A549 (cell line): ENCODE results near the gene CGRRF1. TPM values are rescaled to one million over a fixed set of nuclear protein-coding genes. Genes with fewer than 3 reads are reported as not detected.

Experiments
- ATAC-seq, 2 experiments: fragments of 200-7000 bp in 1 of 2; fragments of >200 bp in 1 of 2; cut with Nextera tagmentation in 1 of 2; cut with Tn5 transposase in 1 of 2; 3 replicates each; pipeline versions ENCODE4 v1.8.0 to v1.9.1; 2018 to 2020; ENCODE audit warnings: mild to moderate bottlenecking in 1 of 2, moderate library complexity in 1 of 2
- CTCF ChIA-PET: fragments of 300-600 bp; sonication (Branson Sonifier 250); formaldehyde crosslinking; extraction: SDS; loops from one replicate; lab custom pipeline; 2021; ENCODE audit warnings: antibody characterized with exemption, inconsistent platforms; lab: Yijun Ruan, JAX
- POLR2A ChIA-PET: fragments of 350-600 bp; formaldehyde crosslinking; extraction: SDS; loops from one replicate; lab custom pipeline; 2021; ENCODE audit warnings: antibody characterized with exemption, inconsistent platforms; lab: Yijun Ruan, JAX
- DNase-seq, 2 experiments: peaks; one replicate each; pipeline versions ENCODE4 v3.0.0 to v3.0.0-alpha.2; 2011 to 2016; ENCODE audit warnings: low read depth in 1 of 2, low spot score in 1 of 2
- FAIRE-seq: peaks from 2 replicates; lab custom pipeline; 2011; peaks lifted over from hg19 to GRCh38; lab: Jason Lieb, UNC
- H3K27ac ChIP-seq, 2 experiments: fragments of >200 bp; sonication (Bioruptor Twin); formaldehyde crosslinking; 3 replicates each; pipeline ENCODE4 v1.5.1; 2016 to 2017
- H3K4me1 ChIP-seq: fragments of >200 bp; sonication (Bioruptor Twin); formaldehyde crosslinking; 3 replicates; pipeline ENCODE4 v1.6.1; 2016
- H3K4me2 ChIP-seq: fragments of >200 bp; sonication (Bioruptor Twin); formaldehyde crosslinking; 3 replicates; pipeline ENCODE4 v1.6.1; 2016
- H3K4me3 ChIP-seq: fragments of >200 bp; sonication (Bioruptor Twin); formaldehyde crosslinking; 3 replicates; pipeline ENCODE4 v1.5.1; 2016
- H3K9me3 ChIP-seq: fragments of >200 bp; sonication (Bioruptor Twin); formaldehyde crosslinking; 3 replicates; pipeline ENCODE4 v1.6.1; 2016
- CEBPB ChIP-seq, 2 experiments: fragments of >200 bp in 1 of 2; sonication (Bioruptor Twin) in 1 of 2; formaldehyde crosslinking in 1 of 2; IDR thresholded peaks; 2 replicates each; pipeline ENCODE4 v1.6.1; 2012 to 2016
- CHD4 ChIP-seq: fragments of 200-600 bp; sonication (generic); IDR thresholded peaks from 2 replicates; pipeline ENCODE4 v1.6.1; 2016; ENCODE audit warnings: antibody characterized with exemption, mild to moderate bottlenecking, borderline replicate concordance
- CTCF ChIP-seq: fragments of >200 bp; sonication (Bioruptor Twin); formaldehyde crosslinking; IDR thresholded peaks from 3 replicates; pipeline ENCODE4 v1.5.1; 2016
- EHMT2 ChIP-seq: fragments of 200-600 bp; sonication (generic); IDR thresholded peaks from 2 replicates; pipeline ENCODE4 v1.6.1; 2016; ENCODE audit warnings: antibody characterized with exemption, low read depth, mild to moderate bottlenecking, moderate library complexity
- ELK1 ChIP-seq: fragments of 150-350 bp; IDR thresholded peaks from 2 replicates; pipeline ENCODE4 v1.6.1; 2014; ENCODE audit warnings: low read depth, mild to moderate bottlenecking, low read length
- EP300 ChIP-seq, 2 experiments: fragments of >200 bp; sonication (Bioruptor Twin); formaldehyde crosslinking; IDR thresholded peaks; 2 replicates in 1 of 2; 3 replicates in 1 of 2; pipeline ENCODE4 v1.6.1; 2016 to 2017
- ESRRA ChIP-seq: fragments of 150-350 bp; IDR thresholded peaks from 2 replicates; pipeline ENCODE4 v1.6.1; 2014; ENCODE audit warnings: mild to moderate bottlenecking, low read length, borderline replicate concordance
- FOSB ChIP-seq: fragments of 250-450 bp; sonication (Bioruptor Pico); IDR thresholded peaks from 2 replicates; pipeline ENCODE4 v1.5.0; 2020; ENCODE audit warnings: mild to moderate bottlenecking, moderate library complexity
- HDAC2 ChIP-seq: fragments of 200-600 bp; sonication (generic); IDR thresholded peaks from 2 replicates; pipeline ENCODE4 v1.6.1; 2016
- HES2 ChIP-seq: fragments of >200 bp; sonication (Bioruptor Twin); formaldehyde crosslinking; IDR thresholded peaks from 2 replicates; pipeline ENCODE4 v1.6.1; 2016
- HOXA7 ChIP-seq: fragments of 250-450 bp; sonication (Bioruptor Pico); IDR thresholded peaks from 2 replicates; pipeline ENCODE4 v1.5.0; 2020; ENCODE audit warnings: mild to moderate bottlenecking, moderate library complexity
- HOXB13 ChIP-seq: fragments of 250-450 bp; sonication (Bioruptor Pico); IDR thresholded peaks from 2 replicates; pipeline ENCODE4 v1.5.0; 2020; ENCODE audit warnings: low read depth, mild to moderate bottlenecking, moderate library complexity
- JUN ChIP-seq, 2 experiments: fragments of >200 bp; sonication (Bioruptor Twin); formaldehyde crosslinking; IDR thresholded peaks; 2 replicates in 1 of 2; 3 replicates in 1 of 2; pipeline ENCODE4 v1.6.1; 2016 to 2017
- KDM1A ChIP-seq: fragments of 200-600 bp; sonication (generic); IDR thresholded peaks from 2 replicates; pipeline ENCODE4 v1.6.1; 2016; ENCODE audit warnings: low read depth, mild to moderate bottlenecking
- KDM5A ChIP-seq: fragments of 200-600 bp; sonication (generic); IDR thresholded peaks from 2 replicates; pipeline ENCODE4 v1.6.1; 2016; ENCODE audit warnings: antibody characterized with exemption, mild to moderate bottlenecking
- MAFK ChIP-seq: fragments of 450-650 bp; IDR thresholded peaks from 2 replicates; pipeline ENCODE4 v1.6.1; 2014; ENCODE audit not compliant: partially characterized antibody
- MAX ChIP-seq: IDR thresholded peaks from 2 replicates; pipeline ENCODE4 v1.6.1; 2012
- MYC ChIP-seq: IDR thresholded peaks from 2 replicates; pipeline ENCODE4 v1.6.1; 2012; ENCODE audit warnings: mild to moderate bottlenecking, inconsistent platforms, low read length, improper control_type of control experiment, borderline replicate concordance
- NPAS2 ChIP-seq: fragments of 250-450 bp; sonication (Bioruptor Pico); IDR thresholded peaks from 2 replicates; pipeline ENCODE4 v1.8.0; 2022; ENCODE audit warnings: mild to moderate bottlenecking, moderate library complexity, borderline replicate concordance
- POLR2A ChIP-seq: IDR thresholded peaks from 2 replicates; pipeline ENCODE4 v1.6.1; 2012; ENCODE audit warnings: mild to moderate bottlenecking, low read length
- RARB ChIP-seq: fragments of 250-450 bp; sonication (Bioruptor Pico); IDR thresholded peaks from 2 replicates; pipeline ENCODE4 v1.8.0; 2021; ENCODE audit warnings: mild to moderate bottlenecking, moderate library complexity
- RCOR1 ChIP-seq: fragments of 150-350 bp; IDR thresholded peaks from 2 replicates; pipeline ENCODE4 v1.6.1; 2014; ENCODE audit warnings: antibody characterized with exemption, low read length, low read depth
- REST ChIP-seq: fragments of 200-600 bp; sonication (generic); IDR thresholded peaks from 2 replicates; pipeline ENCODE4 v1.6.1; 2016; ENCODE audit warnings: antibody characterized with exemption, mild to moderate bottlenecking, moderate library complexity
- RFX5 ChIP-seq: fragments of 450-650 bp; IDR thresholded peaks from 2 replicates; pipeline ENCODE4 v1.7.1; 2014; ENCODE audit warnings: antibody characterized with exemption, mild to moderate bottlenecking, moderate library complexity
- SMC3 ChIP-seq: fragments of >200 bp; sonication (Bioruptor Twin); formaldehyde crosslinking; IDR thresholded peaks from 3 replicates; pipeline ENCODE4 v1.6.1; 2018; ENCODE audit warnings: inconsistent platforms
- SREBF2 ChIP-seq: fragments of 450-650 bp; IDR thresholded peaks from 2 replicates; pipeline ENCODE4 v1.6.1; 2014; ENCODE audit warnings: mild to moderate bottlenecking, moderate library complexity
- TP53 ChIP-seq: fragments of 250-450 bp; sonication (Bioruptor Pico); IDR thresholded peaks from 2 replicates; pipeline ENCODE4 v1.5.0; 2021; ENCODE audit warnings: mild to moderate bottlenecking, moderate library complexity
- ZFP36 ChIP-seq: fragments of 450-650 bp; IDR thresholded peaks from 2 replicates; pipeline ENCODE4 v1.6.1; 2014; ENCODE audit warnings: borderline replicate concordance; ENCODE audit not compliant: partially characterized antibody
- ZNF302 ChIP-seq: fragments of 250-450 bp; sonication (Bioruptor Pico); IDR thresholded peaks from 2 replicates; pipeline ENCODE4 v1.9.0; 2021; ENCODE audit warnings: inconsistent platforms, mild to moderate bottlenecking, moderate library complexity
- ZSCAN20 ChIP-seq: fragments of 250-450 bp; sonication (Bioruptor Pico); IDR thresholded peaks from 2 replicates; pipeline ENCODE4 v1.8.0; 2022; ENCODE audit warnings: mild to moderate bottlenecking, moderate library complexity
- WGBS: methylation state at CpG from one replicate; pipeline ENCODE4 v1.1.6; 2017; ENCODE audit errors: missing lambda C conversion rate; 5-methylcytosine and 5-hydroxymethylcytosine counted together
- polyA plus RNA-seq, 4 experiments: library from polyadenylated mRNA; depleted of rRNA in 3 of 4; stranded (reverse); fragments of >200 nt; fragmentation: RNase III in 1 of 4; extraction: RNeasy Plus Mini Kit Qiagen cat#74134 plus additional on column Dnase treatment in 1 of 4; gene quantifications; 2 replicates in 3 of 4; 3 replicates in 1 of 4; pipeline ENCODE4 v1.2.3, GENCODE V29; 2011 to 2017

CGRRF1 gene
- polyA plus RNA-seq, 2 of the 4 experiments (the other 2 are of a cell fraction) = 15.8 to 35.4 TPM

GRCh38 chr14:54564868-54565784, 55.4 kb downstream of the CGRRF1 start (continued):
- TF ChIP-seq CTCF (0 out of 3 replicates have a peak, but pooled peaks have one; percentile 0), NPAS2 (no peak), REST (no peak)

GRCh38 chr14:54565785-54566409, 56.2 kb downstream of the CGRRF1 start:
- Histone ChIP-seq H3K9me3 (no peaks in the 10 kb centered on the region), H3K4me1 (peaks cover 32% of the 10 kb centered on the region), H3K27ac (peak overlapping the region; percentile 88 to 98), H3K4me2 (peak overlapping the region; percentile 88), H3K4me3 (peak overlapping the region; percentile 75)
- CTCF ChIA-PET = interaction anchor here (0.5 to 13.8 kb wide), 37 partner anchors 9 to 426 kb away, joined by 3 to 272 read pairs (median 6); partner anchors contain the start of gene CGRRF1
- WGBS = 0% methylated on average over 11 of the region's 73 CpGs
- POLR2A ChIA-PET = interaction anchor here (0.8 to 4.8 kb wide), 11 partner anchors 12 to 336 kb away, joined by 3 to 78 read pairs (median 4); partner anchors contain the start of gene GCH1
- DNase-seq (peak; percentile 83 to 88), ATAC-seq (peak; percentile 64 to 65), FAIRE-seq (no peak)
- TF ChIP-seq KDM5A = no peak
- TF ChIP-seq RARB (CRISPR knock-in tag) = no peak
- no peak; the same call in 1 of the 2 replicates for TF ChIP-seq MYC
- no peak for TF ChIP-seq EHMT2
- no peak for TF ChIP-seq ESRRA
- TF ChIP-seq EP300 (IDR thresholded peaks at IDR 0.05) = no peak
- TF ChIP-seq KDM1A = no peak
- 0 out of 4 replicates have a peak, but pooled peaks of 1 of the 2 experiments have one; percentile 11 for TF ChIP-seq CEBPB (IDR thresholded peaks at IDR 0.05)
- peak; percentile 55; the same call in 1 of the 2 replicates for TF ChIP-seq MAX
- peak; percentile 4; the same call in 1 of the 3 replicates for TF ChIP-seq SMC3
- no peak for TF ChIP-seq HOXA7 (CRISPR knock-in tag)
- TF ChIP-seq HES2 = no peak
- no peak for TF ChIP-seq RCOR1
- TF ChIP-seq TP53 = no peak
- no peak for TF ChIP-seq ZNF302 (CRISPR knock-in tag)
- peak; percentile 33 to 75; a peak in 2 of 5 replicates for TF ChIP-seq JUN (IDR thresholded peaks at IDR 0.05)
- no peak for TF ChIP-seq ZSCAN20
- TF ChIP-seq MAFK = no peak
- no peak for TF ChIP-seq HDAC2
- no peak for TF ChIP-seq CHD4
- no peak for TF ChIP-seq ELK1
- TF ChIP-seq SREBF2 = no peak
- no peak for TF ChIP-seq HOXB13 (CRISPR knock-in tag)
- TF ChIP-seq FOSB = no peak
- TF ChIP-seq ZFP36 = no peak
- TF ChIP-seq POLR2A = peak; percentile 49
- TF ChIP-seq RFX5 = no peak
